ENCODE data around the gene OR2C3. TPM values are rescaled to one million over a fixed set of nuclear protein-coding genes. Genes with fewer than 3 reads are reported as not detected.

OR2C3 gene
- not detected in 2 replicates for total RNA-seq

DNA sequence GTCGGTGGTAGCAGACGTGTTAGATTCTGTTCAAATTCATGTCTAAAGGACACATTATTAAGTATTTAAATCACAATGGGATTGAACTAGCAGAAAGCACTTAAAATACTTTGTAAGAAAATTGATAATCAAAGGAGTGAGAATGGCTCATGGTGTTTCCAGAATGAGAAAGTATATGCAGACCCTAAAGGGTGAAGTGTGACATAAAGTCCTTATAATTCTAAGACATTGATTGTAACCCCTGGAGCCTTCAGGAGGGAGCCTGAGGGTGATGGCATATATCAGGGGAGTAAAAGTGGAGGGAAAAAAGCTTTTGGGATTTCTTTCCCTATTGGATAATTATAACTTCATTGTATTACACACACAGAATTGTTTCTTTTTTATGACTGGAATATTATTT is at the start of gene OR2C3:
Gene OR2C3 (minus strand): TSS at position 101 of the 400 bp plus-strand sequence. CDS start 3,929 bp downstream, outside the sequence.
- TF ChIP-seq, protein P1, sequence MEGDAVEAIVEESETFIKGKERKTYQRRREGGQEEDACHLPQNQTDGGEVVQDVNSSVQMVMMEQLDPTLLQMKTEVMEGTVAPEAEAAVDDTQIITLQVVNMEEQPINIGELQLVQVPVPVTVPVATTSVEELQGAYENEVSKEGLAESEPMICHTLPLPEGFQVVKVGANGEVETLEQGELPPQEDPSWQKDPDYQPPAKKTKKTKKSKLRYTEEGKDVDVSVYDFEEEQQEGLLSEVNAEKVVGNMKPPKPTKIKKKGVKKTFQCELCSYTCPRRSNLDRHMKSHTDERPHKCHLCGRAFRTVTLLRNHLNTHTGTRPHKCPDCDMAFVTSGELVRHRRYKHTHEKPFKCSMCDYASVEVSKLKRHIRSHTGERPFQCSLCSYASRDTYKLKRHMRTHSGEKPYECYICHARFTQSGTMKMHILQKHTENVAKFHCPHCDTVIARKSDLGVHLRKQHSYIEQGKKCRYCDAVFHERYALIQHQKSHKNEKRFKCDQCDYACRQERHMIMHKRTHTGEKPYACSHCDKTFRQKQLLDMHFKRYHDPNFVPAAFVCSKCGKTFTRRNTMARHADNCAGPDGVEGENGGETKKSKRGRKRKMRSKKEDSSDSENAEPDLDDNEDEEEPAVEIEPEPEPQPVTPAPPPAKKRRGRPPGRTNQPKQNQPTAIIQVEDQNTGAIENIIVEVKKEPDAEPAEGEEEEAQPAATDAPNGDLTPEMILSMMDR (IDR thresholded peaks at IDR 0.05; ENCODE audit: insufficient read depth, low read depth, low read length), result no peak
- H3K4me3 ChIP-seq (ENCODE audit: low read depth, low read length), result no peak within 1 kb of the TSS
- DNase-seq (ENCODE audit: low read depth), result no peak

DNA sequence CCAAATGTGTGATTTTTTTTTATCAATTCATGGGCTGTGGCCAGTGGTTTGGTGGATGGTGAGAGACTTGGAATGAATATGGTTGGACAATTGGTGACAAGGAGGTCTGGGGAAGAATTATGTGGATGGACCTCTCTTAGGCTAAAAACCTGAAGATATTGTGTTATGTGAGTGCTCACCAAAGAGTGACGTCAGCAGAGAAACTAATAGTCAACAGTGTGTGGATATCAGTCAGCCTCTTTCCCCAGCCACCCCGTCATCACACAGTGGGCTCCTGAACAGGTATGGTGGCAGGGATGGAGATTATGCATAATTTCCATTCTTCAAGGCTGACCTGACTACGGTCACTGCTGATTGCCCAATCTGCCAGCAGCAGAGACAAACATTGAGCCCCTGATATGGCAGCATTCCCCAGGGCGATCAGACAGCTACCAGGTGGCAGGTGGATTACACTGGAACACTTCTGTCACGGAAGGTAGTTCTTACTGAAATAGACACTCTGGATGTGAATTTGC is 42.8 kb upstream of the OR2C3 start:
- no peak for DNase-seq (ENCODE audit: low read depth)
- TF ChIP-seq, protein P1 (IDR thresholded peaks at IDR 0.05; ENCODE audit: insufficient read depth, low read depth, low read length), result no peak
- no peak overlapping the region for H3K4me3 ChIP-seq (ENCODE audit: low read depth, low read length)

DNA sequence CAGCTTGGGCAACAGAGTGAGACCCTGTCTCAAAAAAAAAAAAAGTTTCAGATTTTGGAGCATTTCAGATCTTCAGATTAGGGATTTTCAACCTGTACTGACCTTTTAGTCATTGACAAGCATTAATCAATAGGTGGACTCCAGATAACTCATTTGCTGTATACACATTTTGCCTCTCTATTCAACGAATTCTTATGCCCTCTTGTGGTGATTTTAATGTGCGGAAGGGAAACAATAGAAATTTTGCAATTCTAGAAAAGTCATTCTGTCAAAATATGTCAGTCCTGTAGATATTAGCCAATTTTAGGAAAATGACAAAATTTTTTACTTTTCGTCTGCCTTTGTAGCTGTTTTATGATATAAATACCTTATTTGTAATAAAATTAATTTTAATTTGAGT is 40.3 kb upstream of the OR2C3 start:
- H3K4me3 ChIP-seq (ENCODE audit: low read depth, low read length), result no peak overlapping the region
- TF ChIP-seq, protein P1 (IDR thresholded peaks at IDR 0.05; ENCODE audit: insufficient read depth, low read depth, low read length), result peak; percentile 45
- DNase-seq (ENCODE audit: low read depth), result peak; percentile 11

DNA sequence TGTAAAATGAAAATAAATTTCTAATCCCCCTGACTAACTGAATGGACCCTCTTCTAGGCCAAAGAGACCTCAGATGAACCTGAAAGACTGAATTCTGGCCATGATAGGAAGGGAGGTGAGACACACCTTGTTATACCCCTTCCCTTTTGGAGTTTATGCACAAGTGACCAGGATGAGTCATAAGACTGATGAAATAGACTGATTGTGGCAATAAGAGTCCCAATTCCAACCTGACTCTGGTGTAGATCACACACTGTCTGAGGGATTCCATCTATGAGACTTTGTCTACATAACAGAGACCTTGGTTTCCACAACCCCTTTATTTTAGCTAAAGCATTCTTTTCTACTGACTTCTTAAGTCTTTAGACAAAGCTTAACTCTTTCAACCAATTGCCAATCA is 38.4 kb upstream of the OR2C3 start:
- TF ChIP-seq, protein P1 (IDR thresholded peaks at IDR 0.05; ENCODE audit: insufficient read depth, low read depth, low read length), result no peak
- no peak overlapping the region for H3K4me3 ChIP-seq (ENCODE audit: low read depth, low read length)
- no peak for DNase-seq (ENCODE audit: low read depth)

DNA sequence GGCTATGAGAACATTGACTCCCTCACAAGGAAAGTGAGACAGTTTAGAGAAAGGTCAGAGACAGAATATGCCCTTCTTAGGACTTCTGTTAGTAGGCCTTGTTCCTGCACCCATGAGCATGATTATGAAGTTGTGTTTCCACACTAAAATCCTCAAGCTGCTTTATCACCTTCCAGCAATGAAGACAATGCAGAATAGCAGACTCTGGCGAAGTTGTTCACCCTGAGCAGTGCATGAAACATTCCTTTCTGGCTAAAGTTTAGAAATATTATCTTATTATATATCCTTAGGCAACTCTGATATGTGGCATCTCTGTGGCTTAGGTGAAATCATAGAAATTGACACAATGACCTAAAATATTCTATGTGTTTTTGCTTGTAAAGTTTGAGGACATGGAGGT is 38.0 kb upstream of the OR2C3 start:
- H3K4me3 ChIP-seq (ENCODE audit: low read depth, low read length), result no peak overlapping the region
- no peak for DNase-seq (ENCODE audit: low read depth)
- TF ChIP-seq, protein P1 (IDR thresholded peaks at IDR 0.05; ENCODE audit: insufficient read depth, low read depth, low read length), result no peak

DNA sequence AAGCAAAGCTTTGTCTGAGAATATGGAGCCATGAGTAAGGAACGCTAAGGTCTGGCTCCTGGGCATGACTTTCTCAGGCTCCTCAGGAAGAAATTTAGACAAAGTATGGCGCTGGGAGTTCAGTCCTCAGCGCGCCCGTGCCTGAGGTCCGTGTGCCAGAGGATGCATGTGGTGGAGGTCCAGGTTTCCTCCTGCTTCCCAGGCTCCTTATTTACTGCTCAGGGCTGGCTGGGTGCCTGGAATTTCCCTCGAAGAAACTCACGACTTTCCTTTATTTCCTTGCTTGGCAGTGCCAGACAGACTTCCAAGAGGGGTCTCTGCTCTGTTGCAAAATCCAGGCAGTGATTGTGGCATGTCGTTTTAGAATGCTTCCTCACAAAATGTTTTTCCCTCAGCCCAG is 26.0 kb upstream of the OR2C3 start:
- TF ChIP-seq, protein P1 (IDR thresholded peaks at IDR 0.05; ENCODE audit: insufficient read depth, low read depth, low read length), result no peak
- H3K4me3 ChIP-seq (ENCODE audit: low read depth, low read length), result no peak overlapping the region
- no peak for DNase-seq (ENCODE audit: low read depth)

DNA sequence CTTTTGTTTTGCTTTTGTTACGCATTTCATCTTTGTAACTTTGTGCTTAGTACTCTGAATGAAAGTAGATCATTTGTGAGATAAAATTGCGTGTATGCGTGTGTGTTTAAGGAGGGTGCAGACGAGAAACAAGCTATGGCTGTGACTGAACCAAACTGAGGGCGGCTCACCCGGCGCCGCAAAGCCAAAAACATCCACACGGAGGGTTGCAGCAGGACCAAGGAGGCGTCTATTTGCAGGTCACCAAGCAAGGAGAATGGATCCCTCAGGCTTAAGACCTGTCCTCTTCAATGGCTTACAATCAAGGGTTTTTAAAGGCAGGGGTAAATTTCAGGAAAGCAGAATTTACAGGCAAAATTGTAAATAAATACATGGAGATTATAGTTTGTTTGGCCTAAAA is 25.5 kb upstream of the OR2C3 start:
- TF ChIP-seq, protein P1 (IDR thresholded peaks at IDR 0.05; ENCODE audit: insufficient read depth, low read depth, low read length), result no peak
- no peak overlapping the region for H3K4me3 ChIP-seq (ENCODE audit: low read depth, low read length)

More for the DNA sequence above, 25.5 kb upstream of the OR2C3 start:
- DNase-seq (ENCODE audit: low read depth), result no peak

Measured in fibroblast of villous mesenchyme (primary cell).